HuH-7 (cell line): ENCODE measurements around the gene TTLL8.

ENCODE experiments used
- DNase-seq: peaks from one replicate; pipeline ENCODE4 v3.0.0; 2011; ENCODE audit warnings: low spot score

The TTLL8 gene

GRCh38 chr22:50040717-50041116 lies 17.4 kb downstream of the TTLL8 start:
- no peak for DNase-seq

- DNase-seq: no peak
Observed at GRCh38 chr22:50039669-50040443, 18.2 kb downstream of the TTLL8 start.

GRCh38 chr22:50035976-50036724 lies 21.9 kb downstream of the TTLL8 start:
- DNase-seq: no peak

- DNase-seq: no peak
Observed at GRCh38 chr22:50035131-50035881, 22.8 kb downstream of the TTLL8 start.

- DNase-seq: no peak
Observed at GRCh38 chr22:50034126-50035081, 23.7 kb downstream of the TTLL8 start.

- no peak for DNase-seq
Observed at GRCh38 chr22:50032941-50033601, 25.0 kb downstream of the TTLL8 start.

GRCh38 chr22:50032109-50032871 lies 25.8 kb downstream of the TTLL8 start:
- DNase-seq: no peak

- no peak for DNase-seq
Observed at GRCh38 chr22:50031189-50032091, 26.7 kb downstream of the TTLL8 start.

- peak; percentile 99 for DNase-seq
Observed at GRCh38 chr22:50030297-50031188, 27.6 kb downstream of the TTLL8 start.

GRCh38 chr22:50027639-50028537 lies 30.2 kb downstream of the TTLL8 start:
- DNase-seq: no peak

- DNase-seq: no peak
Observed at GRCh38 chr22:50025993-50026392, 32.1 kb downstream of the TTLL8 start.

- no peak for DNase-seq
Observed at GRCh38 chr22:50022171-50022819, 35.8 kb downstream of the TTLL8 start.

GRCh38 chr22:50020606-50021005 lies 37.5 kb downstream of the TTLL8 start:
- no peak for DNase-seq

- no peak for DNase-seq
Observed at GRCh38 chr22:50019316-50019715, 38.8 kb downstream of the TTLL8 start.

- no peak for DNase-seq
Observed at GRCh38 chr22:50018608-50019285, 39.4 kb downstream of the TTLL8 start.

GRCh38 chr22:50017701-50018224 lies 40.3 kb downstream of the TTLL8 start:
- DNase-seq: no peak
